Islet precursor cell (in vitro differentiated cells): ENCODE data around the gene STK17A.
A peak's percentile ranks its signal among the peaks of the same experiment; 100 is the strongest.
"Not testable (repeated sequence)": the region's sequence is repeated elsewhere in the genome, so short reads cannot be mapped to it uniquely, and the experiment has no call there.

Experiments used
- DNase-seq: peaks from one replicate; pipeline ENCODE4 v3.0.0-alpha.2; 2018

The STK17A gene

DNA sequence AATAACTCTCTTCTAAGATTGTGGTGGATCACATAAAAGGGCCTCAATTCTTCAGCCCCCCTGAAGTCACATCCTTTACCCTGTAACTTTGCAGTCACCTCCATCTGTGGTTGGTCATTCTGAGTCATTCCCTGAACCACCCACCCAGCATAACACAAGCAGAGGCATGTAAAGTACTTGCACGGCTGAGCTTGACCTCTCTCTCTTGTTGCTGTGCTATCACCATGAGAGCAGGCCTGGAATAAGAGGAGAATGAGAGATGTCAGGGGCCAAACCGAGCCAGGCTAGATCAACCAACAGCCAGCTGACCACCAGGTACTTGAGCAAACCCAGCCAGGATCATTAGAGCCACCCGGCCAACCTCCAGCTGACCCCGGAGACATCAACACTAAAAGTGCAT is 13.5 kb upstream of the STK17A start:
- DNase-seq = no peak

DNA sequence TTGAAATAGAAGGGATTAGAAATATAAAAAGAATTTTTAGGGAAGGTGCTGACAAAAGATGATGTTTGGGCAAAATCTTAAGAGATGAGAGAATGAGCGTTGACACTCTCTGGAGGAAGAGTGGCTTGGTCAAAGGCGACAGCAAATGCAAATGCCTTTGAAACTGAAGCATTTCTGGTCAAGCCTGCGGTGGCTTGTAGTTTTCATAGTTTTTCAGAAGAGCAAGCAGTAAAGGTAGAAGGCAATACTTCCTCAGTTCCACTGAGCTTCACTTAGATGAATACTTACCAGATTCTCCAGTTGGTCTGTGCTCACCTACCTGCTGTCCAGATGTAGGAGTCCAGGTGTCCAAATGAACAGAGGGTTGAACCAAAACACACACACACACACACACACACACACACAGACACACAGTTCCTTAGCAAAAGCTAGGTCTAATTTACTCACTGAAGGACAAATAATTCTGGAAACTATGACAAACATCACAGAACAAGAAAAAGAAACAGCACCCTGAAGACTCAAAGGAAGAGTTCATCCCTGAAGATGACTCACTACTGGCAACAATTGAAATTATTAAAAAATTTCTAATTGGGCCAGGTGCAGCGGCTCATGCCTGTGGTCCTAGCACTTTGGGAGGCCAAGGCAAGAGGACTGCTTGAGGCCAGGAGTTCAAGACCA is 12.1 kb upstream of the STK17A start:
- no peak for DNase-seq

DNA sequence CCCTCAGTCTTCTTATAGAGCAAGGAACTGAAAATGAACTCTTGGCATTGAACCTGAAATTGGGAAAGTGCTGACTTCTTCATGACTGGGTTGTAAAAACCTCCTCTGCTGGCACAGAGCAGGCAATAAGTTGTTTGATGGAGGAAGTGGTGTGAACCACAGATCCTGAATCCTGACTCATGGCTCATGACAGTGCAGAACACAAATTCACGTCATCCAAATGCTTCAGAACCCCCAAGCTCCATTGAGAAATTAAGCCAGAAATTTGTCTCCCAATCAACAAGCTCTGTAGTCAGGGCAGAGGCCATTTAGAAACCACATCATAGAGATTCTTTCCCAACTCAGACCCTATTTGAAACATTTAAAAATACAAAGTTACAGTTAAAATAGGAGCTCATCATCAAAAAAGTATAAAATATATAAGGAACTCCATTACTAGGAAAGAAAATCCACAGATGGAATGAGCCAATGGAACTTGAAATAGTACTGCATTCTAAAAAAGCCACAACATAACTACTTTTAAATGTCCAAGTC is 10.3 kb upstream of the STK17A start:
- peak; percentile 68 for DNase-seq

DNA sequence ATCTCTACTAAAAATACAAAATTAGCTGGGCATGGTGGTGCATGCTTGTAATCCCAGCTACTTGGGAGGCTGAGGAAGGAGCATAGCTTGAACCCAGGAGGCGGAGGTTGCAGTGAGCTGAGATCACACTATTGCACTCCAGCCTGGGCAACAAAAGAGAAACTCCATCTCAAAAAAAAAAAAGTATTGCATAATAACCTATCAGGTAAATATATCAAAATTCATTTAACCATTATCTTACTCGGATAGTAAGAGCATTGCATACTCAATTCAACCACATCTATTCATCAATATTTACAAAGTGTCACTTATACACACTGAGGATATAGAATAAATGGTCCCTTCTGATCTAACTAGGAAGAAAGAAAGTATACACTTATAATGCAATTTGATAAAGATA is 9.1 kb upstream of the STK17A start:
- not testable (repeated sequence) for DNase-seq

DNA sequence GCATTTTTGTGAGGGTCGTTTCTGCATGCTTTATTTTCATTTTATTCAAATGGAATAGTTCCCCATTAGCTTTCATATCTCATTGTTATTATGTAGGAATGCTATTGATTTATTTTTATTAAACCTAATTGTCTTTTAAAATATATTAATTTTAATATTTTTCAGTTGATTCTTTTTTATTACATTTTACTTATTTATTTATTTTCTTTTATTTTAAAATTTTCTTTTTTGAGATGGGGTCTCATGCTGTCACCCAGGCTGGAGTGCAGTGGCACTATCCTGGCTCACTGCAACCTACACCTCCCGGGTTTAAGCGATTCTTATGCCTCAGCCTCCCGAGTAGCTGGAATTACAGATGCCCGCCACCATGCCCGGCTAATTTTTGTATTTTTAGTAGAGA is 7.4 kb upstream of the STK17A start:
- DNase-seq = no peak

DNA sequence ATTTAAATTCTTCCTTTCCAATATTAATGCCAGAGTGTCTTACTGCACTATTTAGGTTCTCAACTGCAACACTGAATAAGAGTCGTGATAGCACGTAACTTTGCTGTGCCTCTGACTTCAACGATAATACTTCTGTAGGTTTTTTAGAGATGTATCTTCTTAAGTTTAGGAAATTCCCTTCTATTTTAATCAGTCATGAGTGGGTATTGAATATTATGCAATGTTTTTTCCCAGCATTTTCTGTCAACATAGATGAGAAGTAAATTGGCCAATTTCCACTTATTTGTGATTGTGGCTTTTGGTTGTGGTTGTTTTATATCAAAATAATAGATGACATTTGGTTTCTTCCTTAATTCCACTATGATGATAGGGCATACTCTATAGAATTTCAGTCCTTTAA is 6.7 kb upstream of the STK17A start:
- DNase-seq = no peak

DNA sequence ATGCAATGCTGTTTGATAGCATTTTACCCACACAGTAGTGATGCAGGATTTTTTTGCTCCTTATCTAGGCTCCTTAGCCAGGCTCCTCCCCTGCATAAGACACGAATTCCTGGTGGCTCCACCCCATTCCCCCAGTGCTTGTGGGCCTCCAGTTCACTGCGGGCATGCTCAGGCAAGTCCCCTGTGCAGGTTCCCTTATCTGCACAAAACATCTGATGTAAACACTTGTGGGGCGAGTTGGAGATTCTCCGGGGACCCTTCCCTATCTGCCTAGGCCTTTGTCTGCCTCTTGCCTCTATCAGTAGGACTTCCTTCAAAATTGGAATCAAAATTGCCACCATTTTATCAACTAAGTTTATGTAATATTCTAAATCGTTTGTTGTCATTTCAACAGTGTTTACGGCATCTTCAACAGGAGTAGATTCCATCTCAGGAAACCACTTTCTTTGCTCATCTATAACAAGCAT is 5.4 kb upstream of the STK17A start:
- DNase-seq = peak; percentile 88

DNA sequence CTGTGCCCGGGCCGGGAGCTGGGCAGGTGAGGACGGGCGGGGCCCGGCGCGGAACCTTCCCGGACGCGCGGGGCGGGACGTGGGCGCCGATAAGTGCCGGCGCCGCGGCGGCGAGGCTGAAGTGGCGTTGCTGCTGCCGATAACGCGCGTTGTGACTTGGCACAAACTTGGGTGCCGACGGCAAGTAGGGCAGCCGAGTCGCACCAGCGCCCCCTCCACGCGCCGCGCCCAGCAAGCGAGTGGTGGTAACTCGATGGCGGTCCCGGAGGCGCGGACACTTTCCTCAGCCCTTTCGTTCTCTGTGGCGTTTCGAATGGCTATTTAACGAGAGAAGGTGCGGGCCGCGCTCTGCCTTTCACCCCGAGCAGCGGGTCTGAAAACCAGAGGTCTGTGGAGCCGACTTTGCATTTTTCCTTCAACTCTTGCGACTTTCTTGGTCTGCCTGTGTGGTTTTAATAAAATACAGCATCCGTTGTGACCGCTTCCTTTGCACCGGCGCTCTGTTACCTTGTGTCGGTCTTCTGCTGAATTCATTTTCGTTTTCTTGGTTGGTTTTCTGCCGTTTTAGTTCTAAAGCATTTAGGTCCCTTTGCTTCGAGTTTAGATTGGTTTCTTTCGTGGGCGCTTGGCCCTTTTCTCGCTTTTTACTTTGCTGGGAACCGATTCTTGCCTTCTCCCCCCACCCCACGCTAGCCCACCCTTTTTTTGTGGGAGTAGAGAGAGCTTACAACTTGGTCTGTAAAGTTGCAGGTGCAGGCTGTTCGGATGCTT is 701 bp downstream of the STK17A start:
- DNase-seq = peak; percentile 81

DNA sequence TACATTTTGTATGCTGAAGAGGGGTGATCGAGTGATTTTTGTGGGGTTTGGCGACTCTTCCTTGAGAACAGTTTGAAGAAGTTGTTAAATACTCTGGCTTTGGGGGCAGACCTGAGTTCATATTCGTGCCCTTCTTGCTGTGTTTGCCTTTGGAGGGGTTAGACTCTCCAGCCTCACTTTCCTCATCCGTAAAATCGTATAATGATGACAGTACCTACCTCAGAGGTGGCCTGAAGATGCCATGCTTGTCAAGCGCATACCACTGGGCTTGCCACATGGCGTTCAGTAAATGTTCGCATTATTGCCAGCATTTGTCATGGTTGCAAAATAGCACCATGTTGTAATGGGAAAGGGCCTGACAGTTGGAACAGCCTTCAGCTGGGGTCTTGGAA is 1.3 kb downstream of the STK17A start:
- no peak for DNase-seq

DNA sequence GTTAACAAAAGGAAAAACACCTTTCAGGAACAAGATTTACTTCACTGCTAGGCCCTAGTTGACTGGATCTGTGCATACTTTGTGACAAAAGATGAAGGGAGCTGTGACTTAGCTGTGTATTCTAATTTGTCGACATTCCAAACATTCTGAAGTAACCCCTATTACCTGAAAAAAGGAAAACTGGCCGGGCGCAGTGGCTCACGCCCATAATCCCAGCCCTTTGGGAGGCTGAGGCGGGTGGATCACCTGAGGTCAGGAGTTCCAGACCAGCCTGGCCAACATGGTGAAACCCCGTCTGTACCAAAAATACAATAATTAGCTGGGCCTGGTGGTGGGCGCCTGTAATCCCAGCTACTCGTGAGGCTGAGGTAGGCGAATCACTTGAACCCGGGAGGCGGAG is 1.8 kb downstream of the STK17A start:
- DNase-seq = not testable (repeated sequence)

DNA sequence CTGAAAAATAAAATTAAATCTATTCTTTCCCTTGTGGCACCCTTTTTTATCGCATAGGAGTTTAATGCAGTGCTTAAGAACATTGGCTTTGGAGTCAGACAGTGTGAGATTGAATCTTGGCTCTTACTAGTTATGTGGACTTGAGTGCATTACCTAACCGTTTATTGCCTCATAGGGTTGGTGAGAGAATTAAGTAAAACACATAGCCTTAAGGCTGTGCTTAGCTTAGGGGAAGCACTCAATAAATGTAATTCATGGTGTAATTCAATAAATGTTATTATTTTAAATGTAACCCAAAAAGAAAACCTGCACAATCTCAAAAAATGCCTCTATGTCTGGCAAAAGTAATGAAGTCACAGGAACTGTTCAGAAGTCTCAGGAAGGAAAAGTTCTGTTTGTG is 2.7 kb downstream of the STK17A start:
- no peak for DNase-seq

DNA sequence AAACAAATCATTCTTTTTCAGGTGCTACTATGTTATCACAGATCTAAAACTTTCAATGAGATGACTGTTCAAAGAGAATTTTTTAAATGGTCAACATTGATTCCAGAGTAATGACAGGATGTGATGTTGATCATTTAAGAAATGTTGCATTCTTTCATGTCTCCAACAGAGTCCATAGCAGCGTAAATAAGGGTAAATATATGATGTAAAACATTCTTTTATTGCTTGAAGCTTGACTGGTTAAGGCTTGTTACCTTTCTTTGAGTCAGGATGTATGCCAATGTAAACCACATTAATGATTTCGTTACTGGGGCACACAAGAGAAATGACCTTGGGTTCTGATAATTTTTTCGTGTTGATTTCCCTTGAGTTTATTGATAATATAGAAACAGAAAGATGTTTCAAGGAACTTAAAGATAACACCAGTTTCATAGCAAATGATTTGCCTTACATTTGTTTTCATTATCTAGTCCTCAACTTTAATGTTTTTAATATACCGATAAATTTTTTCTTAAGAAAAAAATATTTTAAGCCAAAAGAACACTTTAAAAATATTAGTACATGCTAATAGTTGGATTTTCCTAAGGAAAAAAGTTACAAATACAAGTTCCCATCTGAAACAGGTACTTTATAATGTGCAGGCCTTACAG is 3.5 kb downstream of the STK17A start:
- no peak for DNase-seq

DNA sequence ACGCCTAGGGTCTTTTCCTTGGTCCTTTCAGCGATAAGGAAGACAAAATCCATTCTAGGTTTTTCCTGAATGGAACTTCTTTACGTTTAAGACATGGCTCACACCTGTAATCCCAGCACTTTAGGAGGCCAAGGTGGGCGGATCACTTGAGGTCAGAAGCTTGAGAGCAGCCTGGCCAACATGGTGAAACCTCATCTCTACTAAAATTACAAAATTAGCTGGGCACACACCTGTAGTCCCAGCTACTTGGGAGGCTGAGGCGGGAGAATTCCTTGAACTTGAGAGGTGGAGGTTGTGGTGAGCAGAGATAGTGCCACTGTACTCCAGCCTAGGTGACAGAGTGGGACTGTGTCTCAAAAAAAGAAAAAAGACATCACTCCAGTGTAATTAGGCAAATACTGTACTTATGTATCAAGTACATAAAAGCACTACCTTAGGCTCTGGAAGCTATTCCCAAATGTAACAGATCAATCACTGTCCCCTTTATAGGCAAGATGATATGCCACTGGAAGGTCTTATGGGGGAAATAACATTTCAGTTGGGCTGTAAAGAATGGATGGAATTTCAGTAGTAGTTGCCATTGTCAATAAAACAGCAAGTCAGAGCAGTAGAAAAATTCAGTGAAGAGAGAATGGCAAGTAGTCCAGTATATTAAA is 5.7 kb downstream of the STK17A start:
- no peak for DNase-seq

DNA sequence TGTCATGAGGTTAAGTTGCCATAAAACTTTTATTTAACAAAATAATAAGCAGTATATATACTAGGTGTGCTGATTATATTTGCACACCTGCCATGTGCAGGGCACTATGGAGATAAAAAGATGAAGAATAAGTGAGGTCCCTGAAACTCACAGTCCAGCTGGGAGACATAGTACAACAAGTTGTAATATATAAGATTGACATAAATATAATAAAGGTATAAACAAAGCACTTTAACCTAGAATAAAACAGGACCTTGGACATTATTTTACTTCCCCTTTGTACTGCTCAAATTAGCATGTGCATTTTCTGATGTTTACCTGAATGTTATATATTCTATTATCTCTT is 6.2 kb downstream of the STK17A start:
- no peak for DNase-seq

DNA sequence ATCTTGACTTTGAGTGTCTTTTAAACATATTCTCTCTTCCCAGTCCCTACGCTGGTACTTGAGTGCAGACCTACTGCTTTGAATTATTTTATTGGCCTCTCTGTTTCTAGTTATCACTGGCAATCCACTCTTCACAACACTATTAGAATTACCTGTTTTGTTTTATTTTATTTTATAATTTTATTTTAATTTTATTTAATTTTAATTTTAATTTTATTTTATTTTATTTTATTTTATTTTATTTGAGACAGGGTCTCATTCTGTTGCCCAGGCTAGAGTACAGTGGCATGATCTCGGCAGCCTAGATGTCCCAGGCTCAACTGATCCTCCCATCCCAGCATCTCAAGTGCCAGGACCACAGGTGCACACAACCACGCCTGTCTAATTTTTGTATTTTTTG is 6.8 kb downstream of the STK17A start:
- DNase-seq = no peak

DNA sequence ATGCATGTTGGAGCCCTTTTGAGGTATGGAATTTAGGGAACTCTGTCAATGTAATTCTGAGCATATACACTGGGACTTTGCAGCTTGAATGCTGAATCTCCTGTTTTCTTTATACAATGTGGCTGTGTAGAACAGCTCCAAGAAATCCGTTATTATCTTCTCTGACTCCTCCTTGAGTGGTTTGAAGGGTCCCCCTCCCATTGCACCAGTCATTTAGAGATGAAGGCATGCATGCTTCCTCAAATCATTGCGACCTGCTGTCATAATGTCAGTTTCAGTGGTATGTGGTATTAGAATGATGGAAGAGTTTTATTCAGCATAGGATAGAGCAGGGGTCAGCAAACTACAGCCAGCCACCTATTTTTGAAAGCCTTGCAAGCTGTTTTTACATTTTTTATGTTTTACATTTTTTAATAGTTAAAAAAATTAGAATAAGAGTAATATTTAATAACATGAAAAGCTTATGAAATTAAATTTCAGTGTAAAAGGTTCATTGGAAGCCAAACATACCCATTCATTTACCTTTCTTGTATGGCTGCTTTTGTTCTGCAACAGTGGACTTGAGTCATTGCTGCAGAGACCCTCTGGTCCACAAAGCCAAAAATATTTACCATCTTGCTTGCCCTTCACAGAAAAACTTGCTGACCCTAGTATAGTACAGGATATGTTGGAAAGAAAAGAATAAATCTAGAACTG is 8.1 kb downstream of the STK17A start:
- DNase-seq = no peak

DNA sequence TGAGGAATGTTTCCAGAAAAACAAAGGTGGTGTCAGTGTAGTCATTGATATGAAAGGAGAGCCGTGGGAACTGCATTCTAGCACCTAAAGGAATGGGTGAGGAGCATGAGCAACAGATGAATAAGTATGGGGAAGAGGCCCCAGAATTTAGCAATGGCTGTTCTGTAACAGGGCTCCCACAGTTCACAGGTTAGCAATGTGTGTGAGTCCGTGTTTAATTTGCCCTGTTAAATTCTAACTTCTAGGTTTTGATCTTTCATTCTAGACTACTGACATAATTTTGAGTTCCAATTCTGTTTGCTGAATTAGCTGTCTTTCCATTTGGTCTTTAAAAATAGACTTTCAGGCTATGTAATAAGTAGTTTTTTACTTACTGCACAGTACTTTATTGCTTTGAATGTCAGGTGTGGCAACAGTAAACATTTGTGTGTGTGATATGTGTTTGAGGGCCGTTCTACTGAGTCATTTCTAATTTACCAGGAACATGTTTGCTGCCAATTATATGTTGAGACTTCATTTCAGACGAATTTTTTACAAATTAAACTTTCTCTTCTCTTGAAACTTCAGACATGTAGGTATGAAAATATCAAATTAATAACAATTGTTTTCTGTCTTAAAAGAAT is 8.8 kb downstream of the STK17A start:
- DNase-seq = no peak

DNA sequence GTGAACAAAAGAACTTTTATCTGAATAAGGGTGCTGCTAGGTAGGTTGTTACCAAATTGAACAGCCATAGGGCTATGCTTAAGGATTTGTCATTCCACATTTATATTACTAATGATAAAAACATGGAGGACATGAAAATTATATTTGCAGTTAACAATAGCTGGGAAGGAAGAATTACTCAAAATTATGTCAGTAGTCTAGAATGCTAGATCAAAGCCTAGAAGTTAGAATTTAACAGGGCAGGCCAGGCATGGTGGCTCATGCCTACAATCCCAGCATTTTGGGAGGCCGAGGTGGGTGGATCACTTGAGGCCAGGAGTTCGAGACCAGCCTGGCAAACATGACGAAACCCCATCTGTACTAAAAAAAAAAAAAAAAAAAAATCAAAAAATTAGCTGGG is 9.4 kb downstream of the STK17A start:
- DNase-seq = no peak

DNA sequence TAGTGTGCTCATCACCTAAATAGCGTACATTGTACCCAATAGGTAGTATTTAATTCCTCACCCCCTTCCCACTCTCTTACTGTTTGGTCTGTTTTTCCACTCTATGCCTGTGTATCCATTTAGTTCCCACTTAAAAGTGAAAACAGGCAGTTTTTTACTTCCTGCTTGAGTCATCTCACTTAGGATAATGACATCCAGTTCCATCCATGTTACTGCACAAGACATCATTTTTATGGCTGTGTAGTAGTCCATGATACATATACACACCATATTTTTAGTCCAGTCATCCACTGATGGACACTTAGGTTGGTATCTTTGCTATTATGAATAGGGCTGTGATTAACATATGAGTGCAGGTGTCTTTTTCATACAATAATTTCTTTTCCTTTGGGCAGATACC is 10.1 kb downstream of the STK17A start:
- no peak for DNase-seq

DNA sequence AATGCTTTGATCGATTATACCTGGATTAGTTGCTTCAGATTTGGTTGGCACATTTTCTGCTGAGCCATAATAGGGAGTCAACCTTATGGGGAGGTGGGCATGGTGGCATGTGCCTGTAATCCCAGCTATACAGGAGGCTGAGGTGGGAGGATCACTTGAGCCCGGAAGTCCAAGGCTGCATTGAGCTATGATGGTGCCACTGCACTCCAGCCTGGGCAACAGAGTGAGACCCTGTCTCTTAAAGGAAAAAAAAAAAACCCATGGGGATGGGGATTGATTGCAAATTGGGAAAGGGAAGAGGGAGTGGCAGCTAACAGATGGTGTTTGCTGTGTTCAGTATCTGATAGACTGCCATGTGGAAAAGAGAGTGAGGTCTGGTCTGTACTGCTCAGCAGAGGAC is 11.1 kb downstream of the STK17A start:
- no peak for DNase-seq

DNA sequence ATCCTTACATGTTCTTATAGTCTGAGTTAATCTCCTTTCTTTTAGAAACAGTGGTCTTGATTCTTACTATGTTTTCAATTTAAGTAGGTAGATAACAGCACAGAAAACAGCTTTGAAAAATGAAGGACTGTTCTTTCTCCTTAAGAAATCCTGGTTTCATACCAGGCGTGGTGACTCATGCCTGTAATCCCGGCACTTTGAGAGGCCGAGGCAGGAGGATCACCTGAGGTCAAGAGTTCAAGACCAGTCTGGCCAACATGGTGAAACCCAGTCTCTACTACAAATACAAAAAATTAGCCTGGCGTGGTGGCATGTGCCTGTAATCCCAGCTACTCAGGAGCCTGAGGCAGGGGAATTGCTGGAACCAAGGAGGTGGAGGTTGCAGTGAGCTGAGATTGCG is 13.5 kb downstream of the STK17A start:
- DNase-seq = not testable (repeated sequence)

DNA sequence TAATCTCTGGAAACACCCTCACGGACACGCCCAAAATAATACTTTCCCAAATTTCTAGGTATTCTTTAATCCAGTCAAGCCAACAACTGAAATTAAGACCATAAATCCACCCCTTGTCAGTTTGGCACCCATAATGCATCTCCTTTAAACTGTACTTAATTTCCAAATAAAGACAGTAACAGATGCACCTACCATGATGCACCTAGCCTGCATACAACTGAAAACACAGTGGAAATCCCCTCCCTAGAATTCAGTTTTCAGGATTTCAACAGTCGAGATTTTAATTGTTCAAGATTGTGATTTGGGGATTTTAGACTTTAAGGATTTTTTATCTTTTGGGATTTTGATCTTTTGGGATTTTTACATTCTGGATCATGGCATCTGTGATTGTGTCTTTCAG is 17.1 kb downstream of the STK17A start:
- DNase-seq = no peak
